ELR (cell line): Measurements from ENCODE around the gene PRDM5.
"Not testable (repeated sequence)": the region's sequence is repeated elsewhere in the genome, so short reads cannot be mapped to it uniquely, and the experiment has no call there.

Experiments used
- DNase-seq: peaks from one replicate; pipeline ENCODE4 v3.0.0-alpha.2; 2015; ENCODE audit warnings: low read depth

PRDM5 gene

GRCh38 chr4:120703908-120704307 lies 218.6 kb downstream of the PRDM5 start:
- DNase-seq: no peak

GRCh38 chr4:120699354-120699753 lies 223.2 kb downstream of the PRDM5 start:
- DNase-seq: no peak

- peak; percentile 82 for DNase-seq
Observed at GRCh38 chr4:120694973-120695372, 227.6 kb downstream of the PRDM5 start.

GRCh38 chr4:120693816-120694215 lies 228.7 kb downstream of the PRDM5 start:
- no peak for DNase-seq

GRCh38 chr4:120692964-120693363 lies 229.6 kb downstream of the PRDM5 start:
- peak; percentile 90 for DNase-seq

GRCh38 chr4:120691536-120691935 lies 231.0 kb downstream of the PRDM5 start:
- no peak for DNase-seq

- peak; percentile 3 for DNase-seq
Observed at GRCh38 chr4:120691106-120691505, 231.4 kb downstream of the PRDM5 start.

- DNase-seq: no peak
Observed at GRCh38 chr4:120688791-120689190, 233.7 kb downstream of the PRDM5 start.

GRCh38 chr4:120685756-120686278 lies 236.7 kb downstream of the PRDM5 start:
- no peak for DNase-seq

DNA sequence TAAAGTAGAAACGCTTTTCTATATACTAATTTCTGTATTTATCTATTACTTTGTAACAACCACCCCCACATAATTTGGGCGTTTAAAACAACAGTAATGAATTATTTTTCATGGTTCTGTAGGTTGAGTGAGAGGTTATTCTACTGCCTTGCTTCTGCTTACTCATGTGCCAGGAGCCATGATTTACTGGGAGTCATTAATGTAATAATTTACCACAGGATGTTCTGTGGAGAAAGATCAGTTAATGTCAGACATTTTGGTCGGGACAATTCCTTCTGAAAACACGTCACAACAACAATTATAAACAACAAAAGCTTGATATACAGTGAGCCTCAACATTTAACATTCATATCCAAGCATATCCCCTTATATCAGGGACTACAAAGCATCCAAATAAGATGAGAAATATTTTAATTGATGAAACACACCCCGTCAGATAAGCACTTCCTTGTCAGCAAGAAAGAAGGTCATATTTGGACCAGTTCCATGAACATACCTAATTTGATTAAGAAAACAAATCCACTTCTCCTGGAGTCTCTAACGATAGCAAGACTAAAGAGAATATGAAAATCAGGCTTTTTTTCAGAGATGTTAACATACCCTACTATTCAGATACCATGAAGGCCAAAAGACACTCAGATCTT lies 238.5 kb downstream of the PRDM5 start:
- no peak for DNase-seq

- peak; percentile 0 for DNase-seq
Observed at GRCh38 chr4:120682981-120683380, 239.5 kb downstream of the PRDM5 start.

GRCh38 chr4:120680647-120681228 lies 241.8 kb downstream of the PRDM5 start:
- no peak for DNase-seq

DNA sequence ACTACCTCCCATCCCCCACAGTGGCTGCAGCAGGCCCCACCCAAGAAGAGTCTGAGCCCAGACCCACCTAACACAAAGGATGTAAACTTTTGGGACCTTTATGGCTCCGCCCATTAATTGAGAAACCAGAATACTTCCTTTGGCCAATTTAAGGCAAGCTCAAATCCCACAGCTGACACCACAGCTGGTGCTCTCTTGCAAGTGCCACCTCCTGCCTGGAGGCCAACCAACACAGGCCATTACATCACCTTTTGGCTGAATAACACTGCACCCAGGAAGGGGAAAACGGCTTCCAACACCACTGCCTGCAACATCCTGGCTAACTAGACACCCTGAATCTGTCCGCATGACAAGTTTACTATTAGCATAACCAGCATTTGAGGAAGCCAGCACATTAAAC lies 248.8 kb downstream of the PRDM5 start:
- DNase-seq: no peak

- DNase-seq: peak; percentile 4
Observed at GRCh38 chr4:120672558-120673147, 249.9 kb downstream of the PRDM5 start.

DNA sequence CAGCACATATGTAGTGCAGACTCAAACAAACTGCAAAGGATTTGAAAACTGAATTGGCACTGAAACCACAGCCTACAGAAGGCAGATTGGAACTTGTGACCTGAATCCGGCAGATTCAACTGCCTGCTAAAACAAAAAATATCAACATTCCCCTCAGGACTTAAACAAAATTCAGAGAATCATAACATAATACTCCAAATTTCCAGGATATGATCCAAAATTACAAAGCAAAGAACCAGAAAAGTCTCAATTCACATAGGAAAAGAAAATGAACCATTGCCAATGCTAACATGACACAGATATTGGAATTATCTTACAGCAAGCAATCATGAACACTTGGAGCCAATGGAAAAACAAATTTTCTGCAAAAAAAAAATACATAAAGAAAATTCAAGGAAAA lies 250.4 kb downstream of the PRDM5 start:
- no peak for DNase-seq

DNA sequence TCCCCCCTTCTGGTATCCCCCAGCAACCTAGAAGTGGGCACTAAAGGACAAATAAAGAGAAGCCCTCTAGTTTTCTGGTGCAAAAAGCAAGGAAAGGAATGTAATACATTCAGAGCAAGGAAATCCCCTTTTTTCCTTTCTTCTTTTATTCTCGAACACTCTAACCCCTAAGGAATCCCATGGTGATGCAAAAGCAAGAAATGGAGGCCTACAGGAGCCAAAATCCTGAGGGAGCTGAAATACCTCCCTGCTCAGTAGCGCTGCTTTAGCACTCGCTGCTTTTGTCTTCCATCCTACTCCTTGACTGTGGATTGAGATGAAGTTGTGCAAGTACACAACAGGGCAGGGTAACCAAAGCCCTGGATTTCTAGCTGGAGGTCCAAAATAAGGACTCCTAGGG lies 251.0 kb downstream of the PRDM5 start:
- no peak for DNase-seq

- DNase-seq: no peak
Observed at GRCh38 chr4:120667102-120667501, 255.4 kb downstream of the PRDM5 start.

DNA sequence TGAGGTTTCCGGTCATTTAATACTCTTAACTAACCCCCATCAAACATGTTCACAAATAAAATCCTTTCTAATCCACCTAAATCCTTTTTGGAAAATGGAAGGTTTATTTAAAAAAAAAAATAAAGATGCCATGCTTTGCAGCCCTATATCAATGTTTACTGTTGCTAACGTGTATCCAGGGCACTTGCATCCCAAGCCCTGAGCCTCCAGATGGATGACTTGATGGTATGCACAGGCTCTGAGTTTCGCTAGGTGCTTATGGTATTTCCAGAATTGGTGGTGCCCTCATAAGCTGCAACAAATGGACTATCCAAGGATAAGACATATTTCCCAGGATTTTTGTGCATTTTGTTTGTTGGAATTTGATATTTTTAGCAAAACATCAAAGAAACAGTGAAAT lies 257.7 kb downstream of the PRDM5 start:
- no peak for DNase-seq

- DNase-seq: no peak
Observed at GRCh38 chr4:120659616-120660170, 262.8 kb downstream of the PRDM5 start.

DNA sequence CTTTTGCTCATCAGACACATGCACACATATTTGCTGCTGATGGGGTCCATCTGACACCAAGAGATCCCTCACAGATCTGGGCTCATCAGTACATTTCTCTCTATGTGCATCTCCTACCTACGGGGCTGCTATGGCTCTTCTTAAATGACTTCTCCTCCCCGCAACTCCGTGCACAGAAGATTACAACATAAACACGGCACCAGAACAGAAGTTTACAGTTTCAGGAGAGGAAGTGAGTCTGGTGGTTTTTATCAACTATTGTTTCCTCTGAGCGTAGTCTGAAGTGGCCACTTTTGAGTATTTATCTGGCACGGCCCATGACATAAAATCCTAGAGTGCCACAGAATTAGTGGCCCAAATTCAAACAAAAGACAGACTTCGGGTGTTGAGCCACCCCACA lies 263.8 kb downstream of the PRDM5 start:
- no peak for DNase-seq

- no peak for DNase-seq
Observed at GRCh38 chr4:120653804-120654573, 268.5 kb downstream of the PRDM5 start.

GRCh38 chr4:120648336-120648735 lies 274.2 kb downstream of the PRDM5 start:
- DNase-seq: not testable (repeated sequence)
